Chondrocyte (in vitro differentiated cells): ENCODE results near the gene LCN12. TPM values are rescaled to one million over a fixed set of nuclear protein-coding genes. Genes with fewer than 3 reads are reported as not detected.

Experiments used
- DNase-seq: peaks from one replicate; pipeline ENCODE4 v3.0.0; 2021; ENCODE audit warnings: mixed read lengths, low spot score
- H3K27ac Mint-ChIP-seq: one replicate; pipeline ENCODE4 v1.8.0; 2021; ENCODE audit warnings: mild to moderate bottlenecking, moderate library complexity, mixed read lengths; ENCODE audit not compliant: unreplicated experiment
- H3K27me3 Mint-ChIP-seq: 2 replicates; pipeline ENCODE4 v1.8.0; 2021; ENCODE audit warnings: low read depth, mixed read lengths
- H3K36me3 Mint-ChIP-seq: 2 replicates; pipeline ENCODE4 v1.8.0; 2021; ENCODE audit warnings: low read depth, mixed read lengths
- H3K4me1 Mint-ChIP-seq: 2 replicates; pipeline ENCODE4 v1.8.0; 2021; ENCODE audit warnings: low read depth, mild to moderate bottlenecking, mixed read lengths
- H3K4me3 Mint-ChIP-seq: one replicate; pipeline ENCODE4 v1.8.0; 2021; ENCODE audit warnings: mild to moderate bottlenecking, moderate library complexity, mixed read lengths; ENCODE audit not compliant: unreplicated experiment
- H3K9me3 Mint-ChIP-seq: 2 replicates; pipeline ENCODE4 v1.8.0; 2021; ENCODE audit warnings: low read depth, mixed read lengths
- CTCF ChIP-seq: fragments of 200-600 bp; sonication (generic); IDR thresholded peaks from 2 replicates; pipeline ENCODE4 v1.5.0; 2021; ENCODE audit warnings: antibody characterized with exemption, mild to moderate bottlenecking, moderate library complexity
- total RNA-seq: library from RNA; stranded (reverse); gene quantifications from 3 replicates; pipeline ENCODE4 v1.2.1, GENCODE V29; 2021

Gene LCN12
- total RNA-seq, 1 donor from 2014 or later = 0.60 TPM

GRCh38 chr9:136921718-136922117, 30.4 kb upstream of the LCN12 start:
- H3K4me3 Mint-ChIP-seq = no peak overlapping the region
- TF ChIP-seq CTCF = no peak
- H3K9me3 Mint-ChIP-seq = no peaks in the 10 kb centered on the region
- no peaks in the 10 kb centered on the region for H3K27me3 Mint-ChIP-seq
- no peaks in the 10 kb centered on the region for H3K4me1 Mint-ChIP-seq
- H3K27ac Mint-ChIP-seq = no peak overlapping the region
- no peak for DNase-seq
- peaks cover 20% of the 10 kb centered on the region for H3K36me3 Mint-ChIP-seq

- H3K36me3 Mint-ChIP-seq = peaks cover 14% of the 10 kb centered on the region
- H3K4me3 Mint-ChIP-seq = no peak overlapping the region
- H3K27me3 Mint-ChIP-seq = no peaks in the 10 kb centered on the region
- H3K27ac Mint-ChIP-seq = no peak overlapping the region
- no peaks in the 10 kb centered on the region for H3K4me1 Mint-ChIP-seq
- no peaks in the 10 kb centered on the region for H3K9me3 Mint-ChIP-seq
- no peak for TF ChIP-seq CTCF
- DNase-seq = no peak
Observed at GRCh38 chr9:136922540-136922939, 29.5 kb upstream of the LCN12 start.

- H3K27me3 Mint-ChIP-seq = no peaks in the 10 kb centered on the region
- peaks cover 4% of the 10 kb centered on the region for H3K4me1 Mint-ChIP-seq
- no peak overlapping the region for H3K4me3 Mint-ChIP-seq
- no peak for TF ChIP-seq CTCF
- DNase-seq = no peak
- H3K36me3 Mint-ChIP-seq = peaks cover 15% of the 10 kb centered on the region
- H3K27ac Mint-ChIP-seq = no peak overlapping the region
- H3K9me3 Mint-ChIP-seq = no peaks in the 10 kb centered on the region
Observed at GRCh38 chr9:136923881-136924280, 28.2 kb upstream of the LCN12 start.

- H3K4me1 Mint-ChIP-seq = peaks cover 4% of the 10 kb centered on the region
- H3K9me3 Mint-ChIP-seq = no peaks in the 10 kb centered on the region
- peaks cover 10% of the 10 kb centered on the region for H3K36me3 Mint-ChIP-seq
- no peak overlapping the region for H3K4me3 Mint-ChIP-seq
- no peaks in the 10 kb centered on the region for H3K27me3 Mint-ChIP-seq
- DNase-seq = no peak
- no peak overlapping the region for H3K27ac Mint-ChIP-seq
- TF ChIP-seq CTCF = no peak
Observed at GRCh38 chr9:136925414-136926153, 26.5 kb upstream of the LCN12 start.

GRCh38 chr9:136926154-136926704, 25.8 kb upstream of the LCN12 start:
- H3K27me3 Mint-ChIP-seq = no peaks in the 10 kb centered on the region
- H3K4me1 Mint-ChIP-seq = peaks cover 4% of the 10 kb centered on the region
- H3K9me3 Mint-ChIP-seq = no peaks in the 10 kb centered on the region
- no peak overlapping the region for H3K4me3 Mint-ChIP-seq
- no peak for DNase-seq
- peak; percentile 21 for TF ChIP-seq CTCF
- H3K36me3 Mint-ChIP-seq = peaks cover 7% of the 10 kb centered on the region
- no peak overlapping the region for H3K27ac Mint-ChIP-seq
